Activated CD8-positive, alpha-beta T cell treated with anti-CD3 and anti-CD28 coated beads, Interleukin-2, amount 10 ng/mL, durations not matched to agents 7 days and 5 days (primary cell): Measurements from ENCODE around the gene DSG2. TPM values are rescaled to one million over a fixed set of nuclear protein-coding genes. Genes with fewer than 3 reads are reported as not detected.
"Not testable (repeated sequence)": the region's sequence is repeated elsewhere in the genome, so short reads cannot be mapped to it uniquely, and the experiment has no call there.

Experiments used
- ATAC-seq: fragments of 150-1000 bp; cut with Tn5 transposase; one replicate; pipeline ENCODE4 v1.10.0; 2021; ENCODE audit warnings: moderate library complexity
- CTCF ChIA-PET: fragments of 350-600 bp; sonication (Branson Sonifier 250); formaldehyde crosslinking; loops from one replicate; lab custom pipeline; 2021; ENCODE audit warnings: antibody characterized with exemption; lab: Charles Lee
- POLR2A ChIA-PET: fragments of 350-600 bp; sonication (Branson Sonifier 250); formaldehyde crosslinking; loops from one replicate; lab custom pipeline; 2021; ENCODE audit warnings: antibody characterized with exemption; lab: Charles Lee
- DNase-seq: peaks from one replicate; pipeline ENCODE4 v3.0.0-alpha.2; 2020
- H3K27ac Mint-ChIP-seq: one replicate; pipeline ENCODE4 v1.8.0; 2021; ENCODE audit warnings: mild to moderate bottlenecking, mixed read lengths
- H3K27me3 Mint-ChIP-seq: one replicate; pipeline ENCODE4 v1.8.0; 2021; ENCODE audit warnings: low read depth, mixed read lengths
- H3K36me3 Mint-ChIP-seq: one replicate; pipeline ENCODE4 v1.8.0; 2021; ENCODE audit warnings: low read depth, mixed read lengths
- H3K4me1 Mint-ChIP-seq: one replicate; pipeline ENCODE4 v1.8.0; 2021; ENCODE audit warnings: low read depth, mixed read lengths
- H3K4me3 Mint-ChIP-seq: one replicate; pipeline ENCODE4 v1.8.0; 2021; ENCODE audit warnings: mild to moderate bottlenecking, mixed read lengths
- H3K9me3 Mint-ChIP-seq: one replicate; pipeline ENCODE4 v1.8.0; 2022; ENCODE audit warnings: mixed read lengths; ENCODE audit not compliant: insufficient read depth
- total RNA-seq, 2 experiments: library from RNA; stranded (reverse); gene quantifications; one replicate each; pipeline ENCODE4 v1.2.3, GENCODE V29; 2021

Gene DSG2
- total RNA-seq, 2 experiments from 2014 or later = 0.18 to 0.32 TPM

- Mint-ChIP-seq H3K4me1 (no peaks in the 10 kb centered on the region), H3K27ac (no peak overlapping the region), H3K36me3 (no peaks in the 10 kb centered on the region), H3K27me3 (peaks cover 7% of the 10 kb centered on the region), H3K4me3 (no peak overlapping the region), H3K9me3 (no peaks in the 10 kb centered on the region)
- ATAC-seq = no peak
- CTCF ChIA-PET = no interaction called here
- DNase-seq = no peak
- POLR2A ChIA-PET = no interaction called here
Observed at GRCh38 chr18:31505156-31505555, 7.2 kb downstream of the DSG2 start.

GRCh38 chr18:31506024-31506742 is 8.2 kb downstream of the DSG2 start:
- no peak for ATAC-seq

GRCh38 chr18:31507124-31507523 is 9.1 kb downstream of the DSG2 start:
- H3K27ac Mint-ChIP-seq, POLR2A ChIA-PET, H3K36me3 Mint-ChIP-seq, H3K4me3 Mint-ChIP-seq, H3K9me3 Mint-ChIP-seq, DNase-seq, H3K27me3 Mint-ChIP-seq, CTCF ChIA-PET, ATAC-seq, H3K4me1 Mint-ChIP-seq: not testable (repeated sequence)

More at GRCh38 chr18:31506024-31506742, 8.2 kb downstream of the DSG2 start:
- Mint-ChIP-seq H3K27me3 (peaks cover 3% of the 10 kb centered on the region), H3K4me3 (no peak overlapping the region), H3K27ac (no peak overlapping the region), H3K36me3 (no peaks in the 10 kb centered on the region), H3K9me3 (no peaks in the 10 kb centered on the region), H3K4me1 (no peaks in the 10 kb centered on the region)
- ChIA-PET CTCF (no interaction called here), POLR2A (no interaction called here)
- no peak for DNase-seq

GRCh38 chr18:31508781-31509180 is 10.8 kb downstream of the DSG2 start:
- Mint-ChIP-seq H3K27ac (no peak overlapping the region), H3K4me1 (no peaks in the 10 kb centered on the region), H3K9me3 (no peaks in the 10 kb centered on the region), H3K27me3 (no peaks in the 10 kb centered on the region), H3K36me3 (no peaks in the 10 kb centered on the region), H3K4me3 (no peak overlapping the region)
- CTCF ChIA-PET = no interaction called here
- no peak for ATAC-seq
- DNase-seq = no peak
- POLR2A ChIA-PET = no interaction called here

- no peaks in the 10 kb centered on the region for H3K9me3 Mint-ChIP-seq
- ATAC-seq (no peak), DNase-seq (no peak)
- ChIA-PET CTCF (no interaction called here), POLR2A (no interaction called here)
- H3K27ac Mint-ChIP-seq = no peak overlapping the region
- H3K4me1 Mint-ChIP-seq = no peaks in the 10 kb centered on the region
- H3K27me3 Mint-ChIP-seq = no peaks in the 10 kb centered on the region
- no peak overlapping the region for H3K4me3 Mint-ChIP-seq
- no peaks in the 10 kb centered on the region for H3K36me3 Mint-ChIP-seq
Observed at GRCh38 chr18:31509571-31509970, 11.6 kb downstream of the DSG2 start.

GRCh38 chr18:31510319-31510718 is 12.3 kb downstream of the DSG2 start:
- Mint-ChIP-seq H3K9me3 (no peaks in the 10 kb centered on the region), H3K36me3 (no peaks in the 10 kb centered on the region), H3K27ac (no peak overlapping the region), H3K4me3 (no peak overlapping the region), H3K27me3 (no peaks in the 10 kb centered on the region), H3K4me1 (no peaks in the 10 kb centered on the region)
- no peak for ATAC-seq
- ChIA-PET POLR2A (no interaction called here), CTCF (no interaction called here)
- no peak for DNase-seq

GRCh38 chr18:31511098-31511497 is 13.1 kb downstream of the DSG2 start:
- ATAC-seq = no peak
- no peak overlapping the region for H3K27ac Mint-ChIP-seq
- no peaks in the 10 kb centered on the region for H3K4me1 Mint-ChIP-seq
- ChIA-PET POLR2A (no interaction called here), CTCF (no interaction called here)
- H3K36me3 Mint-ChIP-seq = no peaks in the 10 kb centered on the region
- no peaks in the 10 kb centered on the region for H3K9me3 Mint-ChIP-seq
- DNase-seq = no peak
- H3K4me3 Mint-ChIP-seq = no peak overlapping the region
- no peaks in the 10 kb centered on the region for H3K27me3 Mint-ChIP-seq

GRCh38 chr18:31512203-31512764 is 14.3 kb downstream of the DSG2 start:
- CTCF ChIA-PET = interaction anchor here (1.0 kb wide), 1 partner anchor 39 kb away, joined by 3 read pairs; no protein-coding TSS in a partner anchor
- POLR2A ChIA-PET = no interaction called here
- Mint-ChIP-seq H3K4me3 (no peak overlapping the region), H3K27ac (no peak overlapping the region), H3K36me3 (no peaks in the 10 kb centered on the region), H3K9me3 (no peaks in the 10 kb centered on the region), H3K27me3 (no peaks in the 10 kb centered on the region), H3K4me1 (no peaks in the 10 kb centered on the region)
- DNase-seq (no peak), ATAC-seq (no peak)

GRCh38 chr18:31513189-31513935 is 15.4 kb downstream of the DSG2 start:
- H3K9me3 Mint-ChIP-seq = no peaks in the 10 kb centered on the region
- ChIA-PET CTCF (no interaction called here), POLR2A (no interaction called here)
- DNase-seq (no peak), ATAC-seq (no peak)
- H3K36me3 Mint-ChIP-seq = no peaks in the 10 kb centered on the region
- H3K27me3 Mint-ChIP-seq = no peaks in the 10 kb centered on the region
- no peaks in the 10 kb centered on the region for H3K4me1 Mint-ChIP-seq
- H3K4me3 Mint-ChIP-seq = no peak overlapping the region
- no peak overlapping the region for H3K27ac Mint-ChIP-seq

- ChIA-PET POLR2A (no interaction called here), CTCF (no interaction called here)
Observed at GRCh38 chr18:31516437-31516836, 18.5 kb downstream of the DSG2 start.

GRCh38 chr18:31526374-31526773 is 28.4 kb downstream of the DSG2 start:
- POLR2A ChIA-PET = no interaction called here
- no peaks in the 10 kb centered on the region for H3K36me3 Mint-ChIP-seq
- CTCF ChIA-PET = no interaction called here
- H3K27me3 Mint-ChIP-seq = no peaks in the 10 kb centered on the region
- no peaks in the 10 kb centered on the region for H3K4me1 Mint-ChIP-seq
- no peaks in the 10 kb centered on the region for H3K9me3 Mint-ChIP-seq
- H3K27ac Mint-ChIP-seq = no peak overlapping the region
- no peak overlapping the region for H3K4me3 Mint-ChIP-seq
- ATAC-seq (no peak), DNase-seq (no peak)

More at GRCh38 chr18:31516437-31516836, 18.5 kb downstream of the DSG2 start:
- no peaks in the 10 kb centered on the region for H3K9me3 Mint-ChIP-seq
- H3K27ac Mint-ChIP-seq = no peak overlapping the region
- DNase-seq = no peak
- H3K36me3 Mint-ChIP-seq = no peaks in the 10 kb centered on the region
- ATAC-seq = no peak
- H3K4me1 Mint-ChIP-seq = no peaks in the 10 kb centered on the region
- H3K4me3 Mint-ChIP-seq = no peak overlapping the region
- no peaks in the 10 kb centered on the region for H3K27me3 Mint-ChIP-seq

GRCh38 chr18:31533236-31533635 is 35.3 kb downstream of the DSG2 start:
- DNase-seq (no peak), ATAC-seq (no peak)
- no peaks in the 10 kb centered on the region for H3K27me3 Mint-ChIP-seq
- CTCF ChIA-PET = no interaction called here
- H3K9me3 Mint-ChIP-seq = no peaks in the 10 kb centered on the region
- H3K4me1 Mint-ChIP-seq = no peaks in the 10 kb centered on the region
- H3K27ac Mint-ChIP-seq = no peak overlapping the region
- no peaks in the 10 kb centered on the region for H3K36me3 Mint-ChIP-seq
- POLR2A ChIA-PET = no interaction called here
- H3K4me3 Mint-ChIP-seq = no peak overlapping the region
